Sigmoid colon (tissue), 4 donors: ENCODE results near the gene CLDN4.

Source experiments
- EP300 ChIP-seq, 4 donors: sonication (generic); formaldehyde crosslinking; IDR thresholded peaks; one replicate each; pipeline ENCODE4 v1.6.1; 2017; ENCODE audit warnings: antibody characterized with exemption in 4 of 4
- POLR2A ChIP-seq, 2 donors: fragments of 450-650 bp; IDR thresholded peaks; one replicate each; pipeline ENCODE4 v1.6.1; 2016; ENCODE audit warnings: antibody characterized with exemption in 2 of 2, mild to moderate bottlenecking in 2 of 2, moderate library complexity in 2 of 2
- POLR2AphosphoS5 ChIP-seq, 4 donors: sonication (generic); formaldehyde crosslinking; IDR thresholded peaks; one replicate each; pipeline ENCODE4 v1.6.1; 2017; ENCODE audit warnings: antibody characterized with exemption in 4 of 4
- TF ChIP-seq, protein P1 (sequence below), 4 experiments: fragments of 450-650 bp in 3 of 4; fragments of 200-600 bp in 1 of 4; IDR thresholded peaks; one replicate each; pipeline ENCODE4 v1.5.1; 2016 to 2019; ENCODE audit warnings: antibody characterized with exemption in 4 of 4, mild to moderate bottlenecking in 3 of 4, moderate library complexity in 2 of 4

GRCh38 chr7:73832806-73833205 is 2.0 kb downstream of the CLDN4 start:
- no peak for TF ChIP-seq EP300 (IDR thresholded peaks at IDR 0.05)
- TF ChIP-seq, protein P1, sequence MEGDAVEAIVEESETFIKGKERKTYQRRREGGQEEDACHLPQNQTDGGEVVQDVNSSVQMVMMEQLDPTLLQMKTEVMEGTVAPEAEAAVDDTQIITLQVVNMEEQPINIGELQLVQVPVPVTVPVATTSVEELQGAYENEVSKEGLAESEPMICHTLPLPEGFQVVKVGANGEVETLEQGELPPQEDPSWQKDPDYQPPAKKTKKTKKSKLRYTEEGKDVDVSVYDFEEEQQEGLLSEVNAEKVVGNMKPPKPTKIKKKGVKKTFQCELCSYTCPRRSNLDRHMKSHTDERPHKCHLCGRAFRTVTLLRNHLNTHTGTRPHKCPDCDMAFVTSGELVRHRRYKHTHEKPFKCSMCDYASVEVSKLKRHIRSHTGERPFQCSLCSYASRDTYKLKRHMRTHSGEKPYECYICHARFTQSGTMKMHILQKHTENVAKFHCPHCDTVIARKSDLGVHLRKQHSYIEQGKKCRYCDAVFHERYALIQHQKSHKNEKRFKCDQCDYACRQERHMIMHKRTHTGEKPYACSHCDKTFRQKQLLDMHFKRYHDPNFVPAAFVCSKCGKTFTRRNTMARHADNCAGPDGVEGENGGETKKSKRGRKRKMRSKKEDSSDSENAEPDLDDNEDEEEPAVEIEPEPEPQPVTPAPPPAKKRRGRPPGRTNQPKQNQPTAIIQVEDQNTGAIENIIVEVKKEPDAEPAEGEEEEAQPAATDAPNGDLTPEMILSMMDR (IDR thresholded peaks at IDR 0.05) = no peak
- TF ChIP-seq POLR2AphosphoS5 (IDR thresholded peaks at IDR 0.05) = no peak
- TF ChIP-seq POLR2A (IDR thresholded peaks at IDR 0.05) = no peak
